K562 (cell line): ENCODE data around the gene GALNT18. TPM values are rescaled to one million over a fixed set of nuclear protein-coding genes. Genes with fewer than 3 reads are reported as not detected.

Source experiments
- ATAC-seq: fragments of 200-7000 bp; cut with Tn5 transposase; 3 replicates; pipeline ENCODE4 v1.9.1; 2020; ENCODE audit warnings: moderate library complexity
- BruUV-seq: library from RNA; stranded (reverse); fragments of 400-500 nt; replicated peaks from 2 replicates; lab custom pipeline; 2021; lab: Mats Ljungman, UMichigan
- CTCF ChIA-PET: fragments of 300-600 bp; formaldehyde crosslinking; extraction: SDS; loops from one replicate; lab custom pipeline; 2021; ENCODE audit warnings: low intra/inter-chr PET ratio; lab: Yijun Ruan, JAX
- POLR2A ChIA-PET: fragments of 300-600, 350-650 bp; sonication (Branson Sonifier 250); formaldehyde crosslinking; extraction: SDS; loops from one replicate; lab custom pipeline; 2021; ENCODE audit warnings: antibody characterized with exemption, inconsistent platforms; lab: Yijun Ruan, JAX
- DNase-seq, 4 experiments: peaks; one replicate each; pipeline versions ENCODE4 v3.0.0 to v3.0.0-alpha.2; 2011 to 2018; ENCODE audit warnings: low spot score in 3 of 4, mixed read lengths in 3 of 4; ENCODE audit errors: extremely low read depth in 1 of 4
- FAIRE-seq: peaks from 2 replicates; lab custom pipeline; 2011; peaks lifted over from hg19 to GRCh38; lab: Jason Lieb, UNC
- H2AFZ ChIP-seq: 2 replicates; pipeline ENCODE4 v1.6.0; 2011; ENCODE audit warnings: low read depth, low read length, control low read depth, inconsistent platforms
- H3K27ac ChIP-seq: fragments of 200-600 bp; 3 replicates; pipeline ENCODE4 v1.8.0; 2011; ENCODE audit warnings: low read depth, mild to moderate bottlenecking, control low read depth, inconsistent platforms, low read length, moderate library complexity, mixed read lengths; ENCODE audit errors: extremely low read depth
- H3K27me3 ChIP-seq, 2 experiments: fragments of 300-600 bp in 1 of 2; 2 replicates in 1 of 2; 3 replicates in 1 of 2; pipeline versions ENCODE4 v1.6.0 to v1.8.0; 2011; ENCODE audit warnings: inconsistent platforms in 2 of 2, low read length in 2 of 2, mild to moderate bottlenecking in 1 of 2, mixed read lengths in 1 of 2, moderate library complexity in 1 of 2; ENCODE audit not compliant: control insufficient read depth in 2 of 2, insufficient read depth in 2 of 2
- H3K36me3 ChIP-seq: fragments of 300-600 bp; 3 replicates; pipeline ENCODE4 v1.8.0; 2011; ENCODE audit warnings: mild to moderate bottlenecking, low read length, inconsistent platforms; ENCODE audit not compliant: control insufficient read depth, insufficient read depth
- H3K4me1 ChIP-seq, 2 experiments: fragments of 200-600 bp in 1 of 2; replicated peaks in 1 of 2; 2 replicates in 1 of 2; 3 replicates in 1 of 2; pipeline versions ENCODE4 v1.5.1 to v1.8.0; 2011; ENCODE audit warnings: inconsistent platforms in 2 of 2, low read length in 2 of 2, mild to moderate bottlenecking in 1 of 2, mixed read lengths in 1 of 2, moderate library complexity in 1 of 2; ENCODE audit not compliant: control insufficient read depth in 2 of 2, insufficient read depth in 2 of 2
- H3K4me2 ChIP-seq: 2 replicates; pipeline ENCODE4 v1.6.1; 2011; ENCODE audit warnings: low read length, control low read depth, inconsistent platforms, mixed read lengths; ENCODE audit not compliant: insufficient read depth
- H3K4me3 ChIP-seq: fragments of 200-600 bp; sonication (generic), shearing (Covaris generic); 2 replicates; pipeline ENCODE4 v1.5.1; 2016; ENCODE audit warnings: control low read depth, inconsistent platforms
- H3K79me2 ChIP-seq: fragments of 200-600 bp; 3 replicates; pipeline ENCODE4 v1.8.0; 2011; ENCODE audit warnings: low read length, inconsistent platforms; ENCODE audit not compliant: control insufficient read depth, insufficient read depth
- H3K9ac ChIP-seq, 2 experiments: 2 replicates each; pipeline versions ENCODE4 v1.6.0 to v1.6.1; 2011; ENCODE audit warnings: low read depth in 2 of 2, low read length in 2 of 2, control low read depth in 1 of 2, inconsistent platforms in 1 of 2, mild to moderate bottlenecking in 1 of 2, mixed read lengths in 1 of 2; ENCODE audit not compliant: insufficient read depth in 1 of 2
- H3K9me1 ChIP-seq: one replicate; pipeline ENCODE4 v1.6.0; 2011; ENCODE audit warnings: inconsistent platforms, mild to moderate bottlenecking, low read length, moderate library complexity; ENCODE audit not compliant: control insufficient read depth, insufficient read depth
- H3K9me3 ChIP-seq: replicated peaks from 2 replicates; pipeline ENCODE4 v1.5.1; 2011; ENCODE audit warnings: low read depth, low read length, inconsistent platforms; ENCODE audit not compliant: control insufficient read depth, insufficient read depth
- H4K20me1 ChIP-seq: replicated peaks from 2 replicates; pipeline ENCODE4 v1.6.1; 2011; ENCODE audit warnings: low read length, inconsistent platforms, mixed read lengths; ENCODE audit not compliant: control insufficient read depth, insufficient read depth
- CSDE1 ChIP-seq, 2 experiments: fragments of 450-650 bp; IDR thresholded peaks; 2 replicates each; pipeline ENCODE4 v1.6.1; 2016; ENCODE audit warnings: mild to moderate bottlenecking in 1 of 2
- CXXC5 ChIP-seq: fragments of 250-450 bp; sonication (Bioruptor Pico); IDR thresholded peaks from 2 replicates; pipeline ENCODE4 v1.8.0; 2022; ENCODE audit warnings: inconsistent platforms, mild to moderate bottlenecking, moderate library complexity
- E4F1 ChIP-seq: fragments of 250-450 bp; sonication (Bioruptor Pico); IDR thresholded peaks from 2 replicates; pipeline ENCODE4 v1.5.0; 2021; ENCODE audit warnings: mild to moderate bottlenecking, borderline replicate concordance
- GATAD2B ChIP-seq: fragments of 450-650 bp; IDR thresholded peaks from 2 replicates; pipeline ENCODE4 v1.6.1; 2017; ENCODE audit warnings: mild to moderate bottlenecking, borderline replicate concordance
- NR2C1 ChIP-seq, 2 experiments: fragments of 450-650 bp; IDR thresholded peaks; 2 replicates each; pipeline ENCODE4 v1.6.1; 2017; ENCODE audit warnings: mild to moderate bottlenecking in 2 of 2, antibody characterized with exemption in 1 of 2, inconsistent platforms in 1 of 2, missing compliant biosample characterization in 1 of 2, missing genetic modification characterization in 1 of 2
- RNF2 ChIP-seq: sonication (generic); IDR thresholded peaks from 2 replicates; pipeline ENCODE4 v1.6.1; 2016
- SMC3 ChIP-seq: conservative IDR thresholded peaks from 2 replicates; pipeline ENCODE4 v1.6.1; 2011; ENCODE audit warnings: low read depth, low read length, improper control_type of control experiment; ENCODE audit not compliant: insufficient read depth
- SRSF1 ChIP-seq: fragments of 200-400 bp; formaldehyde crosslinking; IDR thresholded peaks from 2 replicates; pipeline ENCODE4 v1.6.1; 2017; ENCODE audit warnings: mild to moderate bottlenecking, low read depth, low read length, moderate library complexity
- ZBTB12 ChIP-seq: fragments of 250-450 bp; sonication (Bioruptor Pico); IDR thresholded peaks from 2 replicates; pipeline ENCODE4 v1.4.0; 2020
- ZC3H4 ChIP-seq: sonication (generic); formaldehyde crosslinking; IDR thresholded peaks from 2 replicates; pipeline ENCODE4 v1.9.0; 2021; ENCODE audit warnings: missing genetic modification reagents, borderline replicate concordance
- WGBS: fragments of 100-300 bp; shearing (Covaris generic); methylation state at CpG from one replicate; pipeline ENCODE4 v1.1.6; 2016; ENCODE audit warnings: low coverage, mixed read lengths; ENCODE audit not compliant: insufficient coverage; ENCODE audit errors: missing lambda C conversion rate; 5-methylcytosine and 5-hydroxymethylcytosine counted together
- in situ Hi-C: fragments of 300-500 bp; cut with MboI; formaldehyde crosslinking; loops from 4 replicates; pipeline ENCODE4 v1.15.0; 2018; ENCODE audit warnings: inconsistent platforms, mixed read lengths
- intact Hi-C: fragments of 100-400 bp; cut with micrococcal nuclease; formaldehyde crosslinking; loops from 2 replicates; pipeline ENCODE4 v1.14.2; 2022
- polyA plus RNA-seq, 8 experiments: library from polyadenylated mRNA; depleted of rRNA in 4 of 8; stranded (reverse) in 5 of 8; unstranded in 3 of 8; fragments of >200 nt; fragmentation: Nextera tagmentation in 2 of 8; fragmentation: Illumina TruSeq in 1 of 8; extraction: Ambion mirVana in 2 of 8; extraction: Trizol in 1 of 8; gene quantifications; 2 replicates each; pipeline versions ENCODE4 v1.2.1 to v1.2.3, GENCODE V29; 2011 to 2014; ENCODE audit warnings: inconsistent platforms in 1 of 8, missing spikeins in 1 of 8
- total RNA-seq, 7 experiments: library from RNA; depleted of rRNA in 6 of 7; stranded (reverse); fragments of >200 nt in 6 of 7; fragmentation: Illumina TruSeq in 2 of 7; extraction: Trizol in 2 of 7; gene quantifications; 2 replicates each; pipeline versions ENCODE4 v1.2.1 to v1.2.3, GENCODE V29; 2011 to 2021; ENCODE audit warnings: low replicate concordance in 1 of 7

GALNT18 gene
- total and polyA plus RNA-seq, 9 of the 15 experiments (the other 6 are each of a cell fraction or from before 2014, with no cell fraction given), result not detected

GRCh38 chr11:11338304-11338703 lies 283.5 kb downstream of the GALNT18 start:
- ChIA-PET CTCF (no interaction called here), POLR2A (interaction anchor here (0.5 kb wide), 1 partner anchor 193 kb away, joined by 3 read pairs; no protein-coding TSS in a partner anchor)
- H3K4me1 ChIP-seq, result no peaks in the 10 kb centered on the region
- H3K9me1 ChIP-seq, result no peaks in the 10 kb centered on the region
- H3K4me2 ChIP-seq, result no peak overlapping the region
- no peak overlapping the region for H3K4me3 ChIP-seq
- no peaks in the 10 kb centered on the region for H3K9me3 ChIP-seq
- no peaks in the 10 kb centered on the region for H3K36me3 ChIP-seq
- WGBS, result 0% methylated on average over 1 of the region's 1 CpG
- no peak overlapping the region for H3K9ac ChIP-seq
- no TSS peak for BruUV-seq
- H4K20me1 ChIP-seq, result no peaks in the 10 kb centered on the region
- ATAC-seq, result no peak
- DNase-seq, result no peak
- intact Hi-C loops, result no loop called here
- H2AFZ ChIP-seq, result no peak overlapping the region
- no peak for TF ChIP-seq SMC3
- TF ChIP-seq GATAD2B, result no peak
- TF ChIP-seq NR2C1 (IDR thresholded peaks at IDR 0.05), result no peak
- TF ChIP-seq NR2C1 (tag; IDR thresholded peaks at IDR 0.05), result no peak
- TF ChIP-seq RNF2, result no peak
- no peak for TF ChIP-seq ZBTB12 (CRISPR knock-in tag)
- TF ChIP-seq SRSF1, result no peak
- TF ChIP-seq ZC3H4 (CRISPR knock-in tag), result no peak
- TF ChIP-seq E4F1 (CRISPR knock-in tag), result no peak
- TF ChIP-seq CXXC5, result no peak
- TF ChIP-seq CSDE1 (IDR thresholded peaks at IDR 0.05), result no peak
- no peak for FAIRE-seq
- H3K79me2 ChIP-seq, result no peaks in the 10 kb centered on the region
- peaks cover 3 to 17% of the 10 kb centered on the region in 2 experiments; a peak in 4 of 5 replicates for H3K27me3 ChIP-seq
- H3K27ac ChIP-seq, result no peak overlapping the region
- in situ Hi-C loops, result no loop called here
